Muscle of leg (tissue), 11 donors: Measurements from ENCODE around the gene LIF. TPM values are rescaled to one million over a fixed set of nuclear protein-coding genes. Genes with fewer than 3 reads are reported as not detected.

Experiments
- DNase-seq: peaks from one replicate; pipeline ENCODE4 v3.0.0; 2013
- H3K27ac ChIP-seq: one replicate; pipeline ENCODE4 v1.5.1; 2013; ENCODE audit warnings: mild to moderate bottlenecking, low read length, control low read depth
- H3K27me3 ChIP-seq: one replicate; pipeline ENCODE4 v1.6.1; 2013; ENCODE audit warnings: low read length; ENCODE audit not compliant: control insufficient read depth, insufficient read depth
- H3K36me3 ChIP-seq: one replicate; pipeline ENCODE4 v1.6.1; 2013; ENCODE audit warnings: low read length; ENCODE audit not compliant: control insufficient read depth, insufficient read depth
- H3K4me1 ChIP-seq: one replicate; pipeline ENCODE4 v1.6.1; 2013; ENCODE audit warnings: low read length; ENCODE audit not compliant: control insufficient read depth, insufficient read depth
- H3K4me3 ChIP-seq: one replicate; pipeline ENCODE4 v1.5.1; 2013; ENCODE audit warnings: low read length, control low read depth
- H3K9me3 ChIP-seq: replicated peaks from 2 replicates; pipeline ENCODE4 v1.6.1; 2013; ENCODE audit warnings: low read depth, low read length; ENCODE audit not compliant: control insufficient read depth
- WGBS: methylation state at CpG from one replicate; pipeline ENCODE4 v1.1.5; 2013; ENCODE audit warnings: missing lambda C conversion rate; ENCODE audit not compliant: insufficient coverage; 5-methylcytosine and 5-hydroxymethylcytosine counted together
- polyA plus RNA-seq, 8 donors: library from polyadenylated mRNA; unstranded; fragments of 120-200 nt; gene quantifications; one replicate each; pipeline versions ENCODE4 v1.2.1 to v1.2.3, GENCODE V29; 2013; ENCODE audit warnings: inconsistent platforms in 1 of 8, low replicate concordance in 1 of 8; ENCODE audit not compliant: insufficient read length in 8 of 8, insufficient read depth in 1 of 8
- total RNA-seq: library from RNA; stranded (reverse); fragments of 120-200 nt; gene quantifications from one replicate; pipeline ENCODE4 v1.2.4, GENCODE V29; 2013

The LIF gene
- total and polyA plus RNA-seq, 9 donors = 0.57 to 1.4 (median 0.80) TPM

DNA sequence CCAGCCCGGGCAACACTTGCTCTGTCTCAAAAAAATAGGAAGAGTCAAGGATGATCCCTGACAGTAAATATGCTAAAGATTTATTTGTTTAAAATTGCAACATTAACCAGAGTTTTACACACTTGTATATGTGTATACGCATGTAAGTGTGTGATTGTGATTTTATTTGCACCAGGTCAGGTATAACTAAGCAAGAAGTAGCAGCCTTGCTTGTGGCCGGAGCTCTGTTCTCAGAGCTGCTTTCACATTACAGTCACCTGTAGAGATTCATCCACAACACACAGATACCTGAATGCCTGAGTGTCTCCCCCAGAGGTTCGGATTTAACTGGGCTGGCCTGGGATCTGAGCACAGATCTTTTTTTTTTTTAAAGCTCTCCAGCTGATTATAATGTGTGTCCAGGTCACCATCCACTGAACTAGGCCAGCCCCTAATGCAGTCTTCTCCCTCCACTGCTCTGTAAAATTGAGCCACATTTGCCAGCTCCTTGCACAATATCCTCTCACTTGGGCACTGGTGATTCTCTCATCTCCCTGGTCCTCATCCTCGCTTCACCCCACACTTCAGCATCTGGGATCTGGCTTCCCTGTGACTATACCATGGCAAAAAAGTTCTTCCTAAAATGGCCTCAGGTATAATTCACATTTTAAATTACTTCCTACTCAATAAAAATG lies 48.3 kb downstream of the LIF start:
- H3K4me3 ChIP-seq = no peak overlapping the region
- H3K27me3 ChIP-seq = peaks cover 17% of the 10 kb centered on the region
- no peaks in the 10 kb centered on the region for H3K36me3 ChIP-seq
- peaks cover 35% of the 10 kb centered on the region for H3K4me1 ChIP-seq
- H3K9me3 ChIP-seq = no peaks in the 10 kb centered on the region
- WGBS = 93% methylated on average over 3 of the region's 5 CpGs
- DNase-seq = no peak
- no peak overlapping the region for H3K27ac ChIP-seq

GRCh38 chr22:30197389-30197788 lies 49.2 kb downstream of the LIF start:
- Histone ChIP-seq H3K27me3 (peaks cover 18% of the 10 kb centered on the region), H3K27ac (peak overlapping the region; percentile 94)
- DNase-seq = no peak

DNA sequence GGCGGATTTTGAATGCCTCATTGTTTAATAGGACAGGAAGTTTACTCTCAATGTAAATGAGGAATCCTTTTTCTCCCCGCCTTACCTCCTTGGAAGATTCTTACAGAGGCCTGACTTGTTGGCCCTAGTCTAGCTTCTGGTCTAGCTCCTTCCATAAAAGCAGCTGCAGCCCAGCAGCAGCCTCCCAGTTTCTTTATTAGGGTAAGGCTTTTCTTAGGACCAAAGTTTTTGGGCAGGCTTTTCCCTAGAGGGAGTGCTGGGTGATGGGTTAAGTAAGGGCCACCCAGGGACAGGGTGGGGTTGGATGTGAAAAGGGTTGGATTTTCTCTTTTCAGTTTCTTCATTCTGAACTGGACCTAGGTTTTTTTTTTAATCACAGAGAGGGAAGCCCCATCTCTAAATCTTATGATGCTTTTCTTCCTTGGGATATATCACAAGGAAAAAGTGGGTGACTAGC lies 49.7 kb downstream of the LIF start:
- H3K4me3 ChIP-seq = no peak overlapping the region
- H3K36me3 ChIP-seq = no peaks in the 10 kb centered on the region
- peak overlapping the region; percentile 94 for H3K27ac ChIP-seq
- H3K4me1 ChIP-seq = peaks cover 22% of the 10 kb centered on the region
- no CpG with 5 or more reads among the region's 2 CpGs for WGBS
- peaks cover 18% of the 10 kb centered on the region for H3K27me3 ChIP-seq
- DNase-seq = no peak
- H3K9me3 ChIP-seq = no peaks in the 10 kb centered on the region

More at GRCh38 chr22:30197389-30197788, 49.2 kb downstream of the LIF start:
- no peak overlapping the region for H3K4me3 ChIP-seq
- H3K4me1 ChIP-seq = peaks cover 26% of the 10 kb centered on the region
- no peaks in the 10 kb centered on the region for H3K36me3 ChIP-seq
- no peaks in the 10 kb centered on the region for H3K9me3 ChIP-seq

DNA sequence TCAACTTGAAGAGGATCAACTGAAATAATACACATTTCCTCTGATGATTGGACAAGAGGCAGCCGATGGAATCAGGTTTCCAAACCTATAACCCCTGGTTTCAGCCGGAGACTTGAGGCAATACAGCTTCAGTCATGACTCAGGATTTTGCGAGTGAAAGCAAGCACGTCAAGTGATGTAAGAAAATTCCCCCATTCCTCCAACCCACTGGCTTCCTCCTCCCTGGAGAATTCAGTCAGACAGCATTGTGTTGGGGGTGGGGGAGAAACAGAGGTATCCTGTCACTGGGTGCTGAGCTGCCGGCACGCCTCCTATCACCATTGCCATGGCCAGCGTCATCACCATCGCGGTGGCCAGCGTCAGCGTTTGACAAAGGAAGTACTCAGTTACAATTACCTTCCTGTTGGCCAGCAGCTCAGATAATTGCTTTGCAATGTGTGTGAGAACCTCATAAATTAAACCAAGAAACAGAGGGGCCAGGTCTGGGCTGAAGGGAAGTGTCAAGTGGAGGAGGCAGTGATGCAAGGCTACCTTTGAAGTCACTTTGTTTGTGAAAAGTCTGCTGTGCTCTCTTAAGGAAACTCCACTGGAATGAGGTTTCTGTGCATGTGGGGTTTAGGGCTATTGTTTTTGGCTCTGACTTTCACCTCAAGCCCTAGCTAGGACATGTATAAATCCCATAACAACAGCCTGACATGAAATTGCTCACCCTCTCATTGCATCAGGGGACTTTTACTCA lies 50.2 kb downstream of the LIF start:
- H3K36me3 ChIP-seq = no peaks in the 10 kb centered on the region
- H3K4me3 ChIP-seq = no peak overlapping the region
- no peaks in the 10 kb centered on the region for H3K9me3 ChIP-seq
- peaks cover 20% of the 10 kb centered on the region for H3K4me1 ChIP-seq
- H3K27ac ChIP-seq = peak overlapping the region; percentile 94
- peak; percentile 97 for DNase-seq
- H3K27me3 ChIP-seq = peaks cover 18% of the 10 kb centered on the region
- WGBS = 6% methylated on average over 3 of the region's 11 CpGs

DNA sequence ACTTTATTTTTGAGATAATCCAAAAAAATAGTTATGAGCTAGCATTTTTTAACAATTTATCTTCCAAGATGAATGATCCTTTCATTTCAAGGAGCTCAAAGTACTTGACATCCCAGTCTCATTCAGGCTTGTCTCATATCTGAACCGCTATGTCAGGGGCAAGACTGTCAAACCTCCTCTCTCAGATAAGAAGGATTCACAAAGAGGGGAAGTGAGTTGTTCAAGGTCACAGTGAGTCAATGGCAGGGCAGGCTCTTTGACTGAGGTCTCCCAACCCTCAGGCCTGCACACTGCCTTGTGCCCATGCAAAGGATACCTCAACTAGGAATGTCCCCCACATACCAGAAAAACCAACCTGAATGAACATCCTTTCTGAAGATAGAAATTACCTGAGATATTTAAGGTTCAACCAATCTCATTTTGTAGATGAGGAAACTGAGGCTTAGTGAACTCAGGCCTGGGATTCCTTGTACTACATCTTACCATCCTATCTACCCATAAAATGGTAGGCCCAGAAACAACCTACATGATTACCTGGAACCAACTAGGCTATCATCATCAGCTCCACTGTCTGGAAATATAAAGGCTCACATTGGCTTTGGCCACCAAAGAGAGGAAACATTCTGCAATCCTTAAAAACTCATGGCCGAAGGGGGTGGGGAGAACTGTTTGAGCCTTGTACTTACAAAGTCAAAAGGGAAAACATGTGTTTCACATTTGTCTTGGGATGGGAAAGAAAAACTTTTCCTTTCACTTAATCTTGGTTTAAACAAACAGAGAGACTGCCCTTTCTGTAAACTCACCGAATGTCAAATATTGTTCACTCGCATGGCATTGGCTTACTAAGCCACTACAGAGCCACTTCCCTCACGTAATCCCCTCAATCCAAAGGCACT lies 51.1 kb downstream of the LIF start:
- Histone ChIP-seq H3K36me3 (no peaks in the 10 kb centered on the region), H3K4me1 (peaks cover 22% of the 10 kb centered on the region), H3K9me3 (no peaks in the 10 kb centered on the region), H3K27ac (peak overlapping the region; percentile 94), H3K4me3 (no peak overlapping the region), H3K27me3 (peaks cover 19% of the 10 kb centered on the region)
- DNase-seq = peak; percentile 96
- 15% methylated on average over 3 of the region's 5 CpGs for WGBS

- H3K27ac ChIP-seq = no peak overlapping the region
- peaks cover 25% of the 10 kb centered on the region for H3K4me1 ChIP-seq
- H3K27me3 ChIP-seq = peaks cover 16% of the 10 kb centered on the region
- H3K36me3 ChIP-seq = no peaks in the 10 kb centered on the region
- no CpG with 5 or more reads among the region's 3 CpGs for whole genome bisulfite sequencing
- no peak overlapping the region for H3K4me3 ChIP-seq
- no peak for DNase-seq
- no peaks in the 10 kb centered on the region for H3K9me3 ChIP-seq
These were observed 53.4 kb downstream of the LIF start for GRCh38 chr22:30193031-30193775.

DNA sequence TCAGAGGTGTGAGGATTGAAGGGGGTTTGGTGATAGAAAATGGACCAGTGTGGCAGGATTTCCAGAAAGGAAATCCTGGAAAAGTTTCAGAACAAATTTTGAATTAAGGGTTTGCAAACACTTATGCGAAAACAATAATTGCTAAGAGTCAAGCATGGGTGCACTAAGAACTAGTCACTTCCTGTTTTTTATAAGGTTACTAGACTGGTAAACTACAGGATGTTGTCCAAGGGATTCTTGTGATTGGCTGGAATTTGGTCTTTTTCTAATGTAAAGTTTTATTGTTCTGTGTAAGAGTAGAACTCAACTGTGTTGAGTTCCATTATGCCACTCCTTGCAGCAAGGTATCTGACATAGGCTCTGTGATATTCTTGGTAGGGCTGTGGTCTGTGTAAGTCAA lies 54.1 kb downstream of the LIF start:
- Histone ChIP-seq H3K27me3 (peaks cover 16% of the 10 kb centered on the region), H3K4me1 (peaks cover 25% of the 10 kb centered on the region)

DNA sequence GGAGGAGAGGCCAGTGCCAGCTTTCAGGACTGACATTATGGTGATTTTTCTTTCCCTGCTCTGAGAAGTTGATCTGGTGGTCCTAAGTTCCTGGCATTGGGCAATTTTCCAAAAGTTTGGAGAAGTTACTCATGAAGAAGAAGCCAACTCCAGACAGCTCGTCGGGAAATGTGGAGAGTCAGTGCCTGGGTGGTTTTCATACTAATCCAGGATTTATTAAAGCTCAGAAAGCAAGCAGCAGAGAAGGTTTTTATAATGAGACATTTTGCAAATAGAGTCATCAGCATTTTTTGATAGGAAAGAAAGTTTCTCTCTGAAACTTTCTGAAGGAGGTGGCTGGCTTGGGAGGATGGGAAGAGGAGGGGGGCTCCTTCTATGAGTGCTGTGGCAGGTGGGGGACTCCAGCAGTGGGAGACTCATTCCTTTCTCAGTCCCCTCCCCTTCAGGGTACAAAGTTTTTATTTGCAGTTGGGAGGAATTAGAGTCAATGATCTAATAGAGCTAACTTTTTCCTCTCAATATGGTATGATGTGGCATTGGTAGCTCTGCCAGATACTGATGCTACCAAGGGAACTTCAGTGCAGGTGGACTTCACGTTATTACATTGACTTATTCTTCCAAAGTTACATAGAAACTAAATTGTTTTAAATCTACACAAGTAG lies 55.4 kb downstream of the LIF start:
- no peak for DNase-seq
- peaks cover 16% of the 10 kb centered on the region for H3K27me3 ChIP-seq

More for the DNA sequence above, 54.1 kb downstream of the LIF start:
- WGBS = 100% methylated on average over 1 of the region's 1 CpG
- H3K9me3 ChIP-seq = no peaks in the 10 kb centered on the region
- no peak overlapping the region for H3K27ac ChIP-seq
- H3K4me3 ChIP-seq = no peak overlapping the region
- no peak for DNase-seq
- no peaks in the 10 kb centered on the region for H3K36me3 ChIP-seq

GRCh38 chr22:30190574-30190973 lies 56.0 kb downstream of the LIF start:
- no peak overlapping the region for H3K4me3 ChIP-seq
- peaks cover 8% of the 10 kb centered on the region for H3K4me1 ChIP-seq
- H3K9me3 ChIP-seq = no peaks in the 10 kb centered on the region
- DNase-seq = peak; percentile 78
- H3K27ac ChIP-seq = no peak overlapping the region
- H3K36me3 ChIP-seq = no peaks in the 10 kb centered on the region
- H3K27me3 ChIP-seq = peaks cover 16% of the 10 kb centered on the region
- WGBS = no CpG with 5 or more reads among the region's 1 CpG

More for the DNA sequence above, 55.4 kb downstream of the LIF start:
- H3K27ac ChIP-seq = no peak overlapping the region
- H3K36me3 ChIP-seq = no peaks in the 10 kb centered on the region
- H3K4me1 ChIP-seq = peaks cover 12% of the 10 kb centered on the region
- H3K4me3 ChIP-seq = no peak overlapping the region
- WGBS = 43% methylated on average over 2 of the region's 3 CpGs
- no peaks in the 10 kb centered on the region for H3K9me3 ChIP-seq
